ENCODE results near the gene ABHD14A. TPM values are rescaled to one million over a fixed set of nuclear protein-coding genes. Genes with fewer than 3 reads are reported as not detected.
"Not testable (repeated sequence)": the region's sequence is repeated elsewhere in the genome, so short reads cannot be mapped to it uniquely, and the experiment has no call there.

The ABHD14A gene
- 10 to 100 TPM in 2 of 4 donors, 1 to 10 TPM in 2; 3.9 to 11.6 (median 7.7) TPM for total RNA-seq

- Histone ChIP-seq H3K9me3 (no peaks in the 10 kb centered on the region), H3K36me3 (no peaks in the 10 kb centered on the region), H3K4me1 (peaks cover 4 to 28% (median 10%) of the 10 kb centered on the region in 4 donors), H3K27me3 (no peaks in the 10 kb centered on the region), H3K27ac (peak within 1 kb of the TSS; percentile 79 to 92 (median 90)), H3K4me3 (peak within 1 kb of the TSS; percentile 51 to 85 (median 77))
- DNase-seq: peak; percentile 61 to 94 (median 91)
- TF ChIP-seq POLR2A (IDR thresholded peaks at IDR 0.05): peak; percentile 88 to 92
- peak in 3 of 6 experiments; percentile 5 to 22 (median 17) for TF ChIP-seq CTCF (IDR thresholded peaks at IDR 0.05)
These were observed at the start of gene ABHD14A for GRCh38 chr3:51974963-51975851. Gene ABHD14A (plus strand): TSS chr3:51975064. CDS start chr3:51975136, 72 bp downstream.

- peaks cover 0 to under 1% (median 0%) of the 10 kb centered on the region in 3 donors for H3K36me3 ChIP-seq
- no peaks in the 10 kb centered on the region for H3K4me1 ChIP-seq
- H3K9me3 ChIP-seq: no peaks in the 10 kb centered on the region
- TF ChIP-seq CTCF (IDR thresholded peaks at IDR 0.05) (no peak), POLR2A (IDR thresholded peaks at IDR 0.05) (no peak)
- no peak overlapping the region for H3K4me3 ChIP-seq
- no peak for DNase-seq
- H3K27ac ChIP-seq: no peak overlapping the region
- H3K27me3 ChIP-seq: no peaks in the 10 kb centered on the region
These were observed 47.5 kb upstream of the ABHD14A start for GRCh38 chr3:51927061-51927977.

- no peak overlapping the region for H3K4me3 ChIP-seq
- peaks cover 0 to 12% (median 0%) of the 10 kb centered on the region in 3 donors for H3K36me3 ChIP-seq
- H3K27me3 ChIP-seq: no peaks in the 10 kb centered on the region
- DNase-seq: no peak
- no peaks in the 10 kb centered on the region for H3K9me3 ChIP-seq
- H3K4me1 ChIP-seq: no peaks in the 10 kb centered on the region
- H3K27ac ChIP-seq: no peak overlapping the region
- TF ChIP-seq CTCF (IDR thresholded peaks at IDR 0.05): no peak
These were observed 46.4 kb upstream of the ABHD14A start for GRCh38 chr3:51928438-51928837.

GRCh38 chr3:51928981-51929380, 45.9 kb upstream of the ABHD14A start:
- H3K27ac ChIP-seq, H3K27me3 ChIP-seq, H3K9me3 ChIP-seq, DNase-seq, H3K4me3 ChIP-seq, H3K4me1 ChIP-seq: not testable (repeated sequence)
- peaks cover 0 to 17% (median 0%) of the 10 kb centered on the region in 3 donors for H3K36me3 ChIP-seq

GRCh38 chr3:51929420-51930003, 45.4 kb upstream of the ABHD14A start:
- Histone ChIP-seq H3K4me3 (no peak overlapping the region), H3K4me1 (no peaks in the 10 kb centered on the region), H3K27ac (no peak overlapping the region), H3K36me3 (peaks cover 0 to 23% (median 0%) of the 10 kb centered on the region in 3 donors), H3K27me3 (no peaks in the 10 kb centered on the region), H3K9me3 (no peaks in the 10 kb centered on the region)
- DNase-seq: no peak
- no peak for TF ChIP-seq POLR2A (IDR thresholded peaks at IDR 0.05)
- TF ChIP-seq CTCF (IDR thresholded peaks at IDR 0.05): no peak

Measured in Peyer's patch (tissue), 4 donors.